Stimulated activated naive CD4-positive, alpha-beta T cell (primary cell): ENCODE results near the gene PPP2R3B.
"Not testable (repeated sequence)": the region's sequence is repeated elsewhere in the genome, so short reads cannot be mapped to it uniquely, and the experiment has no call there.

ENCODE experiments used
- DNase-seq, 6 experiments: peaks; one replicate each; lab custom pipeline; 2025; lab: John Stamatoyannopoulos, UW

The PPP2R3B gene

DNA sequence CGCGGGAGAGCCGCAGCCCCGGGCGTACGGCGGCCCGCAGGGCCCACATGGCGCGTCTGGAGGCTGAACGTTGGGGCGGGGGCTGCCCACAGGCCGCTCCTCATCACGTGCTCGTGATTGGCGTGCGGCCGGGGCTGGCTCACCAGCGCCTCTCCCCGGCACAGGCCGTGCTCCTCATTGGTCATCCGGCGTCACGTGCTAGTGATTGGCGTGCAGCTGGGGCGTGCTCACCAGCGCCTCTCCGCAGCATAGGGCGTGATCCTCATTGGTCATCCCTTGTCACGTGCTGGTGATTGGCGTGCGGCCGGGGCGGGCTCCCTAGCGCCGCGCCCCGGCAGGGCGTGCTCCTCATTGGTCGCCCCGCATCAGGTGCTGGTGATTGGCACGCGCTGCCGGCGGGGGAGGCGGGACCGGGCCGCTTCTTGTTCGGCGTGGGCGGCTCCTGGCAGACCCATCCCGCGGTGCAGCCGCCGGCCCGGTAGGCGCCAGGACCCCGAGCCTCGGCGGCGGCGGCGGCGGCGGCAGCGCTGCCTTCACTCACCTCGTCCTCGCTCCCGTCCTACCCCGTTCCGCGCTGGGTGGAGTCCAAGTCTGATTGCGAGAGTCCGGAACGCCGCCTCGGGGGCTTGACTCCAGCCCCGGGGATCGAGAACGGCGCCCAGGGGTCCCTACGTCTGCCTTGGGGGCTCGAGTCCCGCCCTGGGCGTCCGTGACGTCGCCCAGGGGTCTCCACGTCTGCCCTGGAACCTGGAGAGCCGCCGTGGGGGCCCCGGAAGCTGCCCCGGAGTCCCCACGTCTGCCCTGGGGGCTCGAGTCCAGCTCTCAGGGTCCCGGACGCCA lies 67.7 kb downstream of the PPP2R3B start, which contains the start of gene GTPBP6:
TSS of gene GTPBP6 (minus strand) at position 58 of the 840 bp plus-strand sequence. CDS start at position 49, 9 bp downstream.
- no peak for DNase-seq

DNA sequence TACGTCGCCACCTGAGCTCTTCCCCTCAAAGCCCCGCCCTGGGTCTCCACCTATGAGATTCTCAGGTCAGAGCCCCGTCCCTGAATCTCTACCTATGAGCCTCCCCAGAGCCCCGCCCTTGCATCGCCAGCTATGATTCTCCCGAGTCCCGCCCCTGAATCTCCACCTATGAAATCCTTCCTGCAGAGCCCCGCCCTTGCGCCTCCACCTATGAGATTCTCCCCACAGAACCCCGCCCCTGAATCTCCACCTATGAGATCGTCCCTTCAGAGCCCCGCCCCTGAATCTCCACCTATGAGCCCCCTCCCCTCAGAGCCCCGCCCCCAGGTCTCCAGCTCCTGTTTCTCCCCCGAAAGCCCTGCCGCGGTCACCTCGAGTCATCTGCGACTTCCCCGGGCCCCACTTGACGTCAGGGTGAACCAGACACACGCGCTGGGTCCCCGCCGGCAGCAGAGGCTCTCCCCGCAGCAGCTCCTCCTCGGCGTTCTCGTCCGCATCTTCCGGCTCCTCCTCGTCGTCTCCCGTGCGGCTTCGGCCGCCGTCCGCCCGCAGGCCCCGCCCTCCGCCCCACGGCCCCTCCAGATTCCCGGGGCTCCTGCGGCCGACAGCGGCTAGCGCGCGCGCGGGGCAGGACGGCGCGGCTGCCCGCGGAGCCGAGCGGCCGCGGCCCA lies 68.5 kb downstream of the PPP2R3B start:
- no peak for DNase-seq

DNA sequence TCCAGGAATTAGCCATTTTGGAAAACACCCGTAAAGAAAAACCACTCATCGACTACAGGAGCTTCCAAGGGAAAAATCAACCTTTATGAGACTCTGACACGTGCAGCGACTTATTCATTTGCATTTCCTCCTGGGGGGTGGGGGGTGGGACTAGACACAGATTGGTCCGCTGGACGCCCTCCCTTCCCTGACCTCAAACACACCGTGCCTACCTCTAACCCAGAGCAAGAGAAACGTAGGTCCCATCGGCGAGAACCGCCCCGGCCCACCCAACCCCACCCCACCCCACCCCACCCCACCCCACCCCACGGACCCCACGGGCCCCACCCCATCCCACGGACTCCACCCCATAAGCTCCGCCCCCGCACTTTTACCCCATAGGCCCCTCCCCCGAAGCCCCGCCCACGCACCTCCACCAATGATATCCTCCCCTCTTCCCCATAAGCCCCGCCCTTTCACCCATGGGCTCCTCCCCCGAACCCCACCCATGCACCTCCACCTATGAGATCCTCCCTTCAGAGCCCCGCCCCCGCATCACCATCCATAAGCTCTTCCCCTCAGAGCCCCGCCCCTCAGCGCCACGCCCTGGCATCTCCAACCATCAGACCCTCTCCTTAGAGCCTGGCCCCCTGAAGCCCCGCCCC lies 69.2 kb downstream of the PPP2R3B start:
- DNase-seq, result no peak

DNA sequence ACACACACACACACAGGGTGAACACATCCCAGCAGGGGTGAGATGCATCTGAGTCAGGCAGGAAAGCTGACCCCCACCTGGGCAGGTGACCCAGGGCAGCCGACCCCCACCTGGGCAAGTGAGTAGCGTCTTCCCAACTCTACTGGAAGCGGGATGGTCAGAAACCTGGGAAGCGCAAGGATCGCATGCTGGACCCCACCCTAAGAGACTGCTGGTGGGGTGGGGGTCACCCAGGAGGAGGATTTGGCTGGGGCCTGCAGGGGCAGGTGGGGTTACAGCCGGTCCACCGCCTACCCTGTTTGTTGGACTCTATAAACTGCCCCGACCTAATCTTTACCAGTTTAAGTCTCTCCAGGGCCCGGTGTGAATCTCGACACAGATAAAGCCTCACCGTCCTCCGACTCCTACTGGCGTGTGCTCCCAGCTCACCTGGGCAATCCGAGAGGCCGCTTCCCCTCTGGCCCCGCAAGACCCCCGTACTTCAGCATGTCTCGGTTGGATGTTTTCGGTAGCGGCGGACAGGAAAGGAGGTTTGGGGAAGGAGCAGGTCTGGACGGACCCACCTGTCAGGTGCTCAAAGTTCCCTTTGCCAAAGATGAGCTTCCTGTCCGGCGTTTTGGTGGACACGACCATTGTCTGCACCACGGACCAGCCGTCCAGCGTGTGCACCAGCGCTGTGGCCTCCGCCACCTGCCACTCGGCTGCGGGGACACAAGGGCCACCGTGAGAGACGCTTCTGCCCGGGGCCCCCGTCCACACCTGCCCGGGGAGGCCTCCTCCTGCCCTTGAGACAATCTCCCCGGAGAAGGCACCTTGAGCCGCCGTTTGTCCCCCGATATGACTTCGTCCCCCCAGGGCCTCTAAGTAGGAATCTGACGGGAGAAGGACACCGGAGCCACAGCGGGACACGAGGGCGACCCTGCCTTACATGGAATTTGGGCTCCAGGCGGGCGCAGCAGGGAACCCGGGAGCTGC lies 70.1 kb downstream of the PPP2R3B start:
- DNase-seq, result no peak

DNA sequence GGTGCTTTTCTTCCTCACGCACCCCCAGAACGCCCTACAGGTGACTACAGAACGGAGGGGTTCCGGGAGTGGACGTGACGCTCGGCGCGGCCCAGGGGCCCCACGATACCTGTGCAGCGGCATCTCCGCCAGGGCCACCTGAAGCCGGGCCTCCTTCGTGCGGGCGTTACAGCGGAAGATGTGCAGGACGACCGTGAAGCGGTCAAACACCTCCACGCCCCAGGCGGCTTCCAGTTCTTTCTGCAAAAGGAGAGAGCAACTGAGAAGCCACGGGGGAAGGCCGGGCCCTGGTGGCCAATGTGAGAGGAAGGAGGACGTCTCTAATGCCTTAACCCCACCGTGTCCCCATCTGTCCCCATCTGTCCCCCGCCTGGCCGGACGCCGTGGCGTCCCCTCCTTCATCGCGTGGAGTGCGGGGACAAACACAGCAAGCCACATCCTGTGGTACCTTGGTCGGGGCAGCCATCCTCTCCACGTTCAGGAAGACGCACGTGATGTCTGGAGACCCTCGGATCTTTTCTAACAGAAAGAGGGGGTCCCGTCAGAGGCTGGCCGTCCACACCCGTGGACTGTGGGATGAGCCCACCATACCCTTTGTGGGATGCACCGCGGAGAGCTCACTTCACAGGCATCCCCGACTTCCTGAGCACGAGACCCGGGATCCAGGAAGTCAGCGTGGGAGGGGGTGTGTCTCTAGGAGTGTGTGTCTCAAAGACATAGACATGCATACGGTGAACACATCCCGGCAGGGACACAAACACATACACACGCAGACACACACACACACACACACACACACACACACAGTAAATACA lies 71.7 kb downstream of the PPP2R3B start:
- DNase-seq, result no peak

DNA sequence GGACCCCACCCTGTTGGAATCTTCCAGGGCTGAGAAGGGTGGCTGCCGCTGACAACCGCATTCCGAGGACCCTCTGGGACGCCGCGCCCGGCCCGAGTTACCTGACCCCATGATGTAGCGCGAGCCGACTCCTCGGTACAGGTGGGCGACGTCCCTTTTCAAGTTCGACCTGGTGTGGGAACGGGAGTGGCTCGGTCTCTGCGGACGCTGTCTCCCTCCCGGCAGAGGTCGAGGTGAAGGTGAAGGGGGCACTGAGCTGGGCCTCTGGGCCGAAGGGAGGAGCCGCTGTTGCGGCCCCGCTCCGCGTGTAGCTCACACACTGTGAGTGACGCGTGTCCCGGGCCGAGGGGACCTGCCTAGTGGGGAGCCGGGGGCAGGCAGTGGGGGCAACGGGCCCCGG lies 72.7 kb downstream of the PPP2R3B start:
- DNase-seq, result no peak

DNA sequence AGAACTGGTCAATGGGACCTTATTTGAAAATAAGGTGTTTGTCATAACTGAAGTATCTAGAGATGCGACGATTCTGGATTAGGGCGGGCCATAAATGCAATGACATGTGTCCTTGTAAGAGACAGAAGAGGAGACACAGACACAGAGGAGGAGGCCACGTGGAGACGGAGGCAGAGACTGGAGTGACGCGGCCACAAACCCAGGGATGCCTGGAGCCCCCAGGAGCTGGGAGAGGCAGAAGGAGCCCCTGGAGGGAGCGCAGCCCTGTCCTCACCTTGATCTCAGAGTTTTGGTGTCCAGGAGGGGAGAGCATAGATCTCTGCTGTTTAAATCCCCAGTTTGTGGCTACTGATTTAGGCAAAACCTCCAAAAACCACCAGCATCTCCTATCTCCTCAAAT lies 73.2 kb downstream of the PPP2R3B start:
- DNase-seq, result no peak

DNA sequence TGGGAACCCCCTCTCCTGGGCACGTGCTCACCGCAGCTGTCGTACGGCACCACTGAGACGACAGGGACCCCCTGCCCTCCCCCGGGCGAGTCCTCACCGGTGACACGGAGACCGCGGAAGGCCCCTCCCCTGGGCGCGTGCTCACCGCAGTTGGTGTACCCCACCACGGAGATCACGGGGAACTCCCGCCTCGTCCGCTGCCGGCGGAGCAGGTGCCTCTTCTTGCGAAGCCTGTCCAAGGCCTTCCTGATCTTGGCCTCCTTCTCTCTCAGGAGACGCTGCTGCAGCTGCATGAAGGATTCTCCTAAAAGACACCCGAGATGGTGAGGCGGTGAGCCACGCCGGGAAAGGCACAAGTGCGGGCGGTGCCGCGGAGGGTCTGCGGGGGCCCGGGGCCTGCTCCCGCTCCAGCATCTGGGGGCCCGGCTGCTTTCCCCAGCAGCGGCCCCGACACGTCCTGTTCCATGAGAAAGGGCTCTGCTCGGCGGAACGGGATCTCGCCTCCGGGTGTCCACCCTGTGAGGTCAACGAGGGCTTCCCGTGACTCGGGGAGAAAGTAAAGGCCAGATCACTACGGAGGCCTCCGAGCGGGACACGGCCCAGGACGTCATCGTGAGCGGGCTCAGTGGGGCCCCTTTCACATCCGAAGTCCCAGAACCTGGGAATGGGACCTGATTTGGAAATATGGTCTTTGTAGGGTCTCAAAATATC lies 73.9 kb downstream of the PPP2R3B start:
- DNase-seq, result no peak

DNA sequence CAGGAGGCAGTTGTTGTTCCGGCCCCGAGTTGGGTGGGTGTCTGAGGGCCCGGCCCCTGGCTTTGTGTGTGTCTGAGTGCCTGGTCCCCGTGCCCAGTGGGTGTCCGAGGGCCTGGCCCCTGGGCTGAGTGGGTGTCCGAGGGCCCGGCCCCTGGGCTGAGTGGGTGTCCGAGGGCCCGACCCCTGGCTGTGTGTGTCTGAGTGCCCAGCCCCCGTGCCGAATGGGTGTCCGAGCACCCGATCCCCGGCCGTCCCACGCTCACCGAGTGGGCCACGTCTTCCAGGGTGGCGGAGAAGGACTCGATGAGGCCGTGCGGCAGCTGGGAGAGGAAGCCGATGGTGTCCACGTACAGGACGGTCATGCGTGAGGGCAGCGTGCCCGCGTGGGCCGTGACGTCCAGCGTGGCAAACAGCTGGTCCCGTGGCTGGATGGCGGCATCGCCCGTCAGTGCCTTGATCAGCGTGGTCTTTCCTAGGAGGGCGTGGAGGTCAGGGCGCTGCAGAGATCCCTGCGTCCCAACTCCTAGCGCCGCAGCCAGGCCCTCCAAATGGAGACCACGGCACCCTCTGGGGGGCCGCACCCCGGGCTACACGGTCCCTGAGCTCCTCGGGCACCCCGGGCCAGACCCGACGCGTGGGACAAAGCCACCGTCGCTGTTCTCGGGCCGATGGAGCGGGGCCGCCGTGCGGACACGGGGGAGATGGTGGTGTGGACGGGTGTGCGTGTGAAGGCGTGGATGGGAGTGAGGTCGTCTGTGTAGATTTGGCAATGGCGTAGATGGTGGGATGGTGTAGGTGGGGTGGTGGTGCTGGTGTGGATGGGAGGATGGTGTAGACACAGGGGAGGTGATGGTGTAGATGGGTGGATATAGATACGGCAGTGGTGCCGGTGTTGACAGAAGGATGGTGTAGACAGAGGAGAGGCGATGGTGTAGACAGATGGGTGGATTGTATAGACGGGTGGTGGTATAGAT lies 75.3 kb downstream of the PPP2R3B start:
- no peak for DNase-seq

DNA sequence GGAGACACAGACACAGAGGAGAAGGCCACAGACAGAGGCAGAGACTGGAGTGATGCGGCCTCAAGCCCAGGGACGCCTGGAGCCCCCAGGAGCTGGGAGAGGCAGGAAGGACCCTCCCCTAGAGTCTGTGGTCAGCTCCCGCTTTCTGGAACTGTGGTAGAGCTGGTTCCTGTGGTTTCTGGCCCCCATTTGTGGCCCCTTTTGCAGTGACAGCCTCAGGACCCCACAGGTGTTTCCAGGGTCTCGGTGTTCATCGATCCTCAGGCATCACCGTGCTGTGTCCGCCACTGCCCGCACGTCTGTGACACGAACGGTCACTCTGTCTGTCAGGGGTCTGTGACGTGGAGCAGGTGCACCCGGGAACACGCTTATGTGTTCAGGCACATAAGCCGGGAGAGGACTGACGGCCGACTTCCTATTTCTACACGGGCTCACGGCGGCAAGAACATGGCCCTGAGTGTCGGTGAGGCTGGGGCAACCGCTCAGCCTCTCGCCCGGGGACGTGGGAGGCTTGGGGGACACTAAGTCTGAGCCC lies 76.0 kb downstream of the PPP2R3B start:
- DNase-seq, result no peak

DNA sequence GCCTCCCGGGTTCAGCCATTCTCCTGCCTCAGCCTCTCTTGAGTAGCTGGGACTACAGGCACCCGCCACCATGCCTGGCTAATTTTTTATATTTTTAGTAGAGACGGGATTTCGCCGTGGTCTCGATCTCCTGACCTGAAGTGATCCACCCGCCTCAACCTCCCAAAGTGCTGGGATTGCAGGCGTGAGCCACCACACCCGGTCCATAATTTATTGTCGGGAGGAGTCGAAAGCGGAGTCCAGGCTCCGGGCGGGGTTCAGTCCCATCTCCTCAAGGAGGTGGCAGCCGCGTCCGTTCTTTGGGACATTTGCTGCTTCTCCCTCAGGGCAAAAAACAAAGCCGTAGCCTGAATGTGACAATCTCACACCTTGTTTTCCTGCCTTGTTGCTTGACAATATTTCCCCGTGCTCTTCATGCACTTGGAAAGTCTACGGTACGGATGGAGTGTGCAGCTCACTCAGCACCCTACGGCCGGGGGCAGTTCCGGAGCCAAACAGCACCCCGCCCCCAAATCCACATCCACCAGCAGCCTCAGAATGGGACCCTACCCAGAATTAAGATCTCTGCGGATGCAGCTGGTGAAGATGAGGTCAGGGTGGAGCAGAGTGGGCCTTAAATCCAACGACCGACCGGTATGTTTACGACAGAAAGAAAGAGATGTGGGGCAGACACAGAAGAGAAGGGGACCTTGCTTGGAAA lies 77.7 kb downstream of the PPP2R3B start:
- DNase-seq, result no peak

DNA sequence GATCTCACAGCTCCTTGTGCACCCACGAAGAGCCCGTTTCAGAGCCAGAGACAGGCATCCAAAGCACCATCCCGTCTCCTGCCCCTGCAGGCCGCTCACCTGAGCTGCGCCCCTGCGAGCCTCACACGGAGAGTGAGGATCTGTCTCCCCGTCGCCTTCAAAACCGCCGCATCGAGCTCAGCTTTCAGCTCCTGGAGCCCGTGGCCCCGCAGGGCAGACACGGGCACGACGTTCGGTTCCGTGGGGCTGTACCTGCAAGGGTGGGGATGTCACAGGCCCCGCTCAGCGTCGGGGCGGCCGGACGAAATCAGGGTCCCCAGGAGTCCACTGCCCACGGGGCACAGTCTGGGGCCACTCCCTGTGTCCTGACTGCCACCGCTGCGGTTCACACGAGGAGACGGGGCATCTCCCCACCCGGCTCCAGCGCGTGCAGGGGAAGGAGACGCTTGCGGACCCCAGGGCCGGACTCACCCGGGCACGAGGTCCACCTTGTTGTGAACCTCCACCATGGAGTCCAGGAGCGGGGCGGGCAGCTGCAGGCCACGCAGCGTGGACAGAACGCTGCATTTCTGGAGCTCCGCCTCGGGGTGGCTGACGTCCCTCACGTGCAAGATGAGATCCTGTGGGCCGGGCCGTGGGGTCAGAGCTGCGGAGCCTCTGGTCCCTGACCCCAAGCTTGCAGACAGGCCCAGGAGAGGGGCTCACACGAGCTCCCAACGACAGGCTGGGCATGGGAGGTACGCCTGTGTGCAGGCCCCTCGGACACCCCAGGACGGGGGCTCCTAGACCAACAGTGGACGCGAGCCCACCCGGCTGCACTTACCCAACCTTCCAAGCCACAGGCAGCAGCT lies 79.2 kb downstream of the PPP2R3B start:
- DNase-seq, result no peak

DNA sequence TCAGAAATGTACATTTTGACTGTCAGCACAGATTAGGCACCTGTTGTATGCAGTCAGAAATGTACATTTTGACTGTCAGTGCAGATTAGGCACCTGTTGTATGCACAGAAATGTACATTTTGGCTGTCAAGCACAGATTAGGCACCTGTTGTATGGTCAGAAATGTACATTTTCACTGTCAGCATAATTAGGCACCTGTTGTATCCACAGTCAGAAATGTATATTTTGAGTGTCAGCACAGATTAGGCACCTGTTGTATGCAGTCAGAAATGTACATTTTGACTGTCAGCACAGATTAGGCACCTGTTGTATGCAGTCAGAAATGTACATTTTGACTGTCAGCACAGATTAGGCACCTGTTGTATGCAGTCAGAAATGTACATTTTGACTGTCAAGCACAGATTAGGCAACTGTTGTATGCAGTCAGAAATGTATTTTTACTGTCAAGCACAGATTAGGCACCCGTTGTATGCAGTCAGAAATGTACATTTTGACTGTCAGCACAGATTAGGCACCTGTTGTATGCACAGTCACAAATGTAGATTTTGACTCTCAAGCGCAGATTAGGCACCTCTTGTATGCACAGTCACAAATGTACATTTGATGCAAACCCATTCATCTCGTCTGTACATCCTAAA lies 80.0 kb downstream of the PPP2R3B start:
- not testable (repeated sequence) for DNase-seq

DNA sequence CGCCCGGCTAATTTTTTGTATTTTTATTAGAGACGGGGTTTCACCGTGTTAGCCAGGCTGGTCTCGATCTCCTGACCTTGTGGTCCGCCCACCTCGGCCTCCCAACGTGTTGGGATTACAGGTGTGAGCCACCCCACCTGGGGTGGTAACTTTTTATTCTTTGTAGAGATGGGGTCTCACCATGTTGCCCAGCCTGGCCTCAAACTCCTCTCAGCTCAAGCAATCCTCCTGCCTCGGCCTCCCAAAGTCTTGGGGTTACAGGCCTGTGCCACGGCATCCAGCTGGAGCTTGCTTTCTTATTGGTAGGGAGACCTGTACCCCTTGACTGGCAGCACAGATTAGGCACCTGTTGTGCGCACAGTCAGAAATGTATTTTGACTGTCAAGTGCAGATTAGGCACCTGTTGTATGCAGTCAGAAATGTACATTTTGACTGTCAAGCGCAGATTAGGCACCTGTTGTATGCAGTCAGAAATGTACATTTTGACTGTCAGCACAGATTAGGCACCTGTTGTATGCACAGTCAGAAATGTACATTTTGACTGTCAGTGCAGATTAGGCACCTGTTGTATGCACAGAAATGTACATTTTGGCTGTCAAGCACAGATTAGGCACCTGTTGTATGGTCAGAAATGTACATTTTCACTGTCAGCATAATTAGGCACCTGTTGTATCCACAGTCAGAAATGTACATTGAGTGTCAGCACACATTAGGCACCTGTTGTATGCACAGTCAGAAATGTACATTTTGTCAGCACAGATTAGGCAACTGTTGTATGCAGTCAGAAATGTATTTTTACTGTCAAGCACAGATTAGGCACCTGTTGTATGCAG lies 80.7 kb downstream of the PPP2R3B start:
- not testable (repeated sequence) for DNase-seq

DNA sequence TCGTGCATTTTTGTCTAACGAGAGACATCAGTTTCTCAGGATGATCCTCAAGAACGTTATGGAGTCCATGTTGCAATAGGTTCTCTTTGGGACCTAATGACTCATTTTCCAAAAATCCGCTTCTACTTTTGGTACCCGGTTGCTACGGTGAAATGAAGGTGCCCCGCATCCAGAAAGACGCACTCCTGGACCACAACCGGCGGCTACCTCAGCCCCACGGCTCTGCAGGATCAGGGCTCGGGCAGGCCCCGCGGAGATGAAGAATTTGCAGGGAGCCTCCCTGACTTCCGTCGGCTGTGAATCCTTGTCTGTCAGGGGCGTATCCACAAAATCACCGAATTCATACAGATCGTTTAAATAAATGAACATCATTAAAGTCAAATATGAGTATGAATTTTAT lies 83.7 kb downstream of the PPP2R3B start:
- DNase-seq, result no peak

DNA sequence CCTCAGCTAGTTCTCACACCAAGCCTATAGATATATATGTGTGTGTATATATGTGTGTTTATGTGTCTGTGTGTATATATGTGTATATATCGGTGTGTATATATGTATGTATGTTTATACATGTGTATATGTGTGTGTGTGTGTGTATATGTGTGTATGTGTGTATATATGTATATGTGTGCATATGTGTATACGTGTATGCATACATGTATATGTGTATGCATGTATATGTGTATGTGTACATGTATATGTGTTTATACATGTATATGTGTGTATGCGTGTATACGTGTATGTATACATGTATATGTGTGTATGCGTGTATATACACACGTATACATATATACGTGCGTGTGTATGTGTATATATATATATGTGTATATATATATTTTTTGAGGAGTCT lies 86.4 kb downstream of the PPP2R3B start:
- DNase-seq, result no peak
